ENCODE measurements around the gene CHMP4B.

Gene CHMP4B, protein sequence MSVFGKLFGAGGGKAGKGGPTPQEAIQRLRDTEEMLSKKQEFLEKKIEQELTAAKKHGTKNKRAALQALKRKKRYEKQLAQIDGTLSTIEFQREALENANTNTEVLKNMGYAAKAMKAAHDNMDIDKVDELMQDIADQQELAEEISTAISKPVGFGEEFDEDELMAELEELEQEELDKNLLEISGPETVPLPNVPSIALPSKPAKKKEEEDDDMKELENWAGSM

DNA sequence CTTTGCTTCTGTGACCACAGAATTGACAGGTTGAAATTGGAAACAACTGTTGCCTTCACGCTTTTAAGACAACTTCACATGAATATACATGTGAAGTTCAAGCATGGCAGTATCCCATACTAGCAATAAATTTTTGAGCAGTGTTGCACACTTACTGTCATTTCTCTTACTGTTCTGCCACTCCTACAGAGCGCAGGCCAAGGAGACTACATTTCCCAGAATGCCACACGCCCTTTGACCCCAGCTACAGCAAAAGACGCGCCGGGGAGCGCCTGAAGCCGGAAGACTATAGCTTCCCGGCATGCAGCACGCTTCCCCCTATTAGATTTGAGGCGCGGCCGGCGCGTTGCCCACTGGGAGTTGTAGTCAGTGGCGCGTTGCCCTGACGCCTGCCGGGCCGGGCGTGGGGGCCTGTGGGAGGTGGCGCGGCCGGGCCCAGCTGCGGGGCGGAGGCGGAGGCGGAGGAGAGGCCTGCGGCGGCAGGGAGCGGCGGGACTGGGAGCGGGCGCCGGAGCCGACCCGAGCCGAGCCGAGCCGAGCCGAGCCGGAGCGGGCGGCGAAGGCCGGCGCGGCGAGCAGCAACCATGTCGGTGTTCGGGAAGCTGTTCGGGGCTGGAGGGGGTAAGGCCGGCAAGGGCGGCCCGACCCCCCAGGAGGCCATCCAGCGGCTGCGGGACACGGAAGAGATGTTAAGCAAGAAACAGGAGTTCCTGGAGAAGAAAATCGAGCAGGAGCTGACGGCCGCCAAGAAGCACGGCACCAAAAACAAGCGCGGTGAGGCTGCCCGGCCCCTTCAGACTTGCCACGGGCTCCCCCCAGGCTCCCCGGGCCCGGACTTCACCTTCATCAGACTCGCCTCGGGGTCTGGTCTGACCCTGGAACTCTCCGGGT lies at the start of gene CHMP4B:
TSS of gene CHMP4B (plus strand) at position 464 of the 891 bp plus-strand sequence. CDS start at position 585, 121 bp downstream.
- Histone ChIP-seq H3K9me3 (ENCODE audit: control insufficient read depth, low read length) (no peaks in the 10 kb centered on the region), H3K9ac (ENCODE audit: low read length) (peak within 1 kb of the TSS; percentile 93), H3K4me1 (ENCODE audit: control insufficient read depth, insufficient read depth, low read length) (peaks cover 27% of the 10 kb centered on the region), H3K27me3 (replicated peaks; ENCODE audit: control insufficient read depth, insufficient read depth, low read length) (no peaks in the 10 kb centered on the region), H3K4me3 (ENCODE audit: low read length) (peak within 1 kb of the TSS; percentile 94), H3K36me3 (ENCODE audit: control insufficient read depth, insufficient read depth, low read length, severe bottlenecking) (peaks cover 6% of the 10 kb centered on the region)
- peak; percentile 99 for DNase-seq (ENCODE audit: low read depth)

DNA sequence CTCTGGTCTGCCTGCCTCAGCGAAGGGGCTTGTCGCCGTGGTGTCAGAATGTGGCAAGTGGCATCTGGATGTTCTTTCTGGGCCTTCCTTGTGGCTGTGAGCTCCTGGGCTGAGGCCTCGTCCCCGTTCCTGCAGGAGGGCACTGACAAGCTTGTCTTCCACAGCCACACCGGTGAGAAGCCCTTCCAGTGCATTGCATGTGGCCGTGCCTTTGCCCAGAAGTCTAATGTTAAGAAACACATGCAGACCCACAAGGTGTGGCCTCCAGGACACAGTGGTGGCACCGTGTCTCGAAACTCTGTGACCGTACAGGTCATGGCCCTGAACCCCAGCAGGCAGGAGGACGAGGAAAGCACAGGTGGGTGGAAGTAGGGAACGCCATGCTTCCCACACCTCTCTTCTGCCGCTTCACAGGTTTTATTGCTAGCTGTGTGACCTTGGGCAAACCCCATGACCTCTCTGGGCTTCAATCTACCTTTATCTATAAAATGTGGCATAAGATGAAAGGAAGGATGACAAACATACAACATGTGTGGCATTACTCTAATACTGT lies 49.4 kb upstream of the CHMP4B start:
- DNase-seq (ENCODE audit: low read depth), result no peak
- H3K27me3 ChIP-seq (replicated peaks; ENCODE audit: control insufficient read depth, insufficient read depth, low read length), result no peaks in the 10 kb centered on the region

DNA sequence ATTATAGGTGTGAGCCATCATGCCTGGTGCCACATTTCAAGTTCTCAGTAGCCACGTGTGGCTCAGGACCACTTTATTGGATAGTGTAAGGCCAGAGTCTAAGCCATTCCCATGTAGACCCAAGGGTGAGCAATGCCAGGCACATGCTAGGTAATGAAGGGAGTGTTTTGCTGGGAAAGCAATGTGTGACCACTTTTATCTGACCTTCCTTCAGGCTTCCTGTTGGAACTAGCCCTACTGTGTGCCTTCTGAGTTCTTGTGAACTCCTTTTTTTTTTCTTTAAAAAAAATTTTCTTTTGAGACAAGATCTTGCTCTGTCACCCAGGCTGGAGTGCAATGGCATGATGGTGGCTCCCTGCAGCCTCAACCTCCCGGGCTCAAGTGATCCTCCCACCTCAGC lies 46.0 kb upstream of the CHMP4B start:
- H3K9me3 ChIP-seq (ENCODE audit: control insufficient read depth, low read length), result no peaks in the 10 kb centered on the region
- H3K4me1 ChIP-seq (ENCODE audit: control insufficient read depth, insufficient read depth, low read length), result no peaks in the 10 kb centered on the region
- no peak overlapping the region for H3K9ac ChIP-seq (ENCODE audit: low read length)
- no peak for DNase-seq (ENCODE audit: low read depth)
- no peaks in the 10 kb centered on the region for H3K27me3 ChIP-seq (replicated peaks; ENCODE audit: control insufficient read depth, insufficient read depth, low read length)
- no peak overlapping the region for H3K4me3 ChIP-seq (ENCODE audit: low read length)
- peaks cover 29% of the 10 kb centered on the region for H3K36me3 ChIP-seq (ENCODE audit: control insufficient read depth, insufficient read depth, low read length, severe bottlenecking)

More for the DNA sequence above, 49.4 kb upstream of the CHMP4B start:
- Histone ChIP-seq H3K9me3 (ENCODE audit: control insufficient read depth, low read length) (peaks cover 9% of the 10 kb centered on the region), H3K4me3 (ENCODE audit: low read length) (no peak overlapping the region), H3K36me3 (ENCODE audit: control insufficient read depth, insufficient read depth, low read length, severe bottlenecking) (peaks cover 35% of the 10 kb centered on the region), H3K9ac (ENCODE audit: low read length) (no peak overlapping the region), H3K4me1 (ENCODE audit: control insufficient read depth, insufficient read depth, low read length) (no peaks in the 10 kb centered on the region)

DNA sequence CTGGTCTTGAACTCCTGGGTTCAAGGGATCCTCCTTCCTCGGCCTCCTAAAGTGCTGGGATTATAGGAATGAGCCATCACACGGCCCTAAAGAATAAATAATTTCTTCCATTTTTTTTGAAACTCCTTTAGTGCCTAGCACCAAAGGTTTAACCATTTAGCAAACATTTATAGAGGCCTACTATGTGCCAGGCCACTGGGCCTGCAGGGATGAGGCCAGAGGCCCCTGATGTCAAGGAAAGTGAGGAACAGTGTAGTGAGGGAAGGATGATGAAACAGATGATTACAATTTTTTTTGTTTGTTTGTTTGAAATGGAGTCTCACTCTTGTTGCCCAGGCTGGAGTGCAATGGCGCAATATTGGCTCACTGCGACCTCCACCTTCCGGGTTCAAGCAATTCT lies 45.6 kb upstream of the CHMP4B start:
- H3K36me3 ChIP-seq (ENCODE audit: control insufficient read depth, insufficient read depth, low read length, severe bottlenecking), result peaks cover 29% of the 10 kb centered on the region
- H3K9me3 ChIP-seq (ENCODE audit: control insufficient read depth, low read length), result no peaks in the 10 kb centered on the region
- no peak for DNase-seq (ENCODE audit: low read depth)
- no peak overlapping the region for H3K9ac ChIP-seq (ENCODE audit: low read length)
- H3K27me3 ChIP-seq (replicated peaks; ENCODE audit: control insufficient read depth, insufficient read depth, low read length), result no peaks in the 10 kb centered on the region
- no peaks in the 10 kb centered on the region for H3K4me1 ChIP-seq (ENCODE audit: control insufficient read depth, insufficient read depth, low read length)
- H3K4me3 ChIP-seq (ENCODE audit: low read length), result no peak overlapping the region

DNA sequence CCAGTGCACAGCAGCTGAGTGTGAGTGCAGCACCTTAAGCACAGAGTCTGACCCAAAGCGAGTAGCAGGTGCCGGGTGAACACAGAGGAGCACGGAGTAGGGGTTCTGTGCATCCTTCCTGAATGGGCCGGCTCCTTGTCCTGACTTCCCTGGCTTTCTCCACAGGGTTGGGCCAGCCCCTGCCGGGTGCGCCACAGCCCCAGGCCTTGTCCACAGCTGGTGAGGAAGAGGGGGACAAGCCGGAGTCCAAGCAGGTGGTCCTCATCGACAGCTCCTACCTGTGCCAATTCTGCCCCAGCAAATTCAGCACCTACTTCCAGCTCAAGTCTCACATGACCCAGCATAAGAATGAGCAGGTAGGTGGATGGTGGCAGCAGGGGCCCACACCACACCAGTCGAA lies 44.5 kb upstream of the CHMP4B start:
- H3K4me1 ChIP-seq (ENCODE audit: control insufficient read depth, insufficient read depth, low read length), result no peaks in the 10 kb centered on the region
- no peak overlapping the region for H3K4me3 ChIP-seq (ENCODE audit: low read length)
- DNase-seq (ENCODE audit: low read depth), result no peak
- H3K36me3 ChIP-seq (ENCODE audit: control insufficient read depth, insufficient read depth, low read length, severe bottlenecking), result peaks cover 25% of the 10 kb centered on the region
- H3K9me3 ChIP-seq (ENCODE audit: control insufficient read depth, low read length), result no peaks in the 10 kb centered on the region
- H3K9ac ChIP-seq (ENCODE audit: low read length), result no peak overlapping the region
- no peaks in the 10 kb centered on the region for H3K27me3 ChIP-seq (replicated peaks; ENCODE audit: control insufficient read depth, insufficient read depth, low read length)

DNA sequence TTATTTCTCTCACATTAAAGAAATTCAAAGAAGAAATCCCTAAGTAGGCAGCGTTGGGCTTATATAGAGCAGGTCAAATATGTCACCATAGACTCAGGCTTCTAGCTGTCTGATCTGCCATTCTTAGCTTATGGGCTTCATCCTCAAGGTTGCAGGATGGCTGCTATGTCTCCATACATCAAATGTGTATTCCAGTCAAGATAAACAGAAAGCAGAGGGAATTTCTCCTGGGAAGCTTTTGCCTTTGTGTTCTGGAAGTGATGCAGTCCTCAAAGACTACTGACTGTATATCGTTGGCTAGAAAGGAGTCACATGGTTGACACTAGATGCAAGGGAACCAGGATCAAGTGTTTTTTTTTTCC lies 43.4 kb upstream of the CHMP4B start:
- Histone ChIP-seq H3K4me1 (ENCODE audit: control insufficient read depth, insufficient read depth, low read length) (no peaks in the 10 kb centered on the region), H3K4me3 (ENCODE audit: low read length) (no peak overlapping the region), H3K9ac (ENCODE audit: low read length) (no peak overlapping the region), H3K9me3 (ENCODE audit: control insufficient read depth, low read length) (no peaks in the 10 kb centered on the region), H3K36me3 (ENCODE audit: control insufficient read depth, insufficient read depth, low read length, severe bottlenecking) (peaks cover 21% of the 10 kb centered on the region), H3K27me3 (replicated peaks; ENCODE audit: control insufficient read depth, insufficient read depth, low read length) (no peaks in the 10 kb centered on the region)
- DNase-seq (ENCODE audit: low read depth), result no peak

DNA sequence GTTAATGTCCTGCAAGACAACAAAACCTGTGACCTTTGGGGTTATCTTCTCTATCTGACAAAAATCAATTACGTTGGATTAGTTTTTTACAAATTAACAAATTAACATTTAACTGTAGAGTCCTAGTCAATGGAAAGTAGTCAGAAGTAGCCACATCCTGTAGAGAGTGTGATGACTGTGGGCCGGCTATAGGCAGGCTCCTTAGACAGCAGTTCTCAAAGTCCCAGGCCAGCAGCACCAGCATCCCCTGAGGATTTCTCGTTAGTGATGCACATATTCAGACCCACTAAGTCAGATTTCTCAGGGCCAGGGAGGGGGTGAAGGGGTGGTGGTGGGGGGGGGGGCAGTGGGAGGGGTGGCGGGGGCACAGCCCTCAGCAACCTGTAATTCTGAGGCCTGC lies 42.1 kb upstream of the CHMP4B start:
- no peaks in the 10 kb centered on the region for H3K27me3 ChIP-seq (replicated peaks; ENCODE audit: control insufficient read depth, insufficient read depth, low read length)
- H3K9ac ChIP-seq (ENCODE audit: low read length), result no peak overlapping the region
- no peaks in the 10 kb centered on the region for H3K4me1 ChIP-seq (ENCODE audit: control insufficient read depth, insufficient read depth, low read length)
- H3K9me3 ChIP-seq (ENCODE audit: control insufficient read depth, low read length), result no peaks in the 10 kb centered on the region
- DNase-seq (ENCODE audit: low read depth), result no peak
- no peak overlapping the region for H3K4me3 ChIP-seq (ENCODE audit: low read length)
- peaks cover 26% of the 10 kb centered on the region for H3K36me3 ChIP-seq (ENCODE audit: control insufficient read depth, insufficient read depth, low read length, severe bottlenecking)

DNA sequence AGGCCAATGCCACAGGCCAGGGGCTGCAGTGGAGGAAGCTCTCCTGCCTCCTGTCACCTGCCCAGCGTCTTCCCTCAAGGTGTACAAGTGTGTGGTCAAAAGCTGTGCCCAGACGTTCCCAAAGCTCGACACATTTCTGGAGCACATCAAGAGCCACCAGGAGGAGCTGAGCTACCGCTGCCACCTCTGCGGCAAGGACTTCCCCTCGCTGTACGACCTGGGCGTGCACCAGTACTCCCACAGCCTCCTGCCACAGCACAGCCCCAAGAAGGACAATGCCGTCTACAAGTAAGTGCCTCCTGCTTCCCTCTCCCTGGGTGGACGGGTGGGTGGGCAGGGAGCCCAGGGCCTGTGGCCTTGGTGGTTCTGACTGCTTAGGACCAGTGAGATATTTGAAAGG lies 41.1 kb upstream of the CHMP4B start:
- Histone ChIP-seq H3K4me3 (ENCODE audit: low read length) (no peak overlapping the region), H3K36me3 (ENCODE audit: control insufficient read depth, insufficient read depth, low read length, severe bottlenecking) (peaks cover 22% of the 10 kb centered on the region), H3K9me3 (ENCODE audit: control insufficient read depth, low read length) (no peaks in the 10 kb centered on the region), H3K27me3 (replicated peaks; ENCODE audit: control insufficient read depth, insufficient read depth, low read length) (no peaks in the 10 kb centered on the region), H3K4me1 (ENCODE audit: control insufficient read depth, insufficient read depth, low read length) (no peaks in the 10 kb centered on the region), H3K9ac (ENCODE audit: low read length) (no peak overlapping the region)
- no peak for DNase-seq (ENCODE audit: low read depth)

DNA sequence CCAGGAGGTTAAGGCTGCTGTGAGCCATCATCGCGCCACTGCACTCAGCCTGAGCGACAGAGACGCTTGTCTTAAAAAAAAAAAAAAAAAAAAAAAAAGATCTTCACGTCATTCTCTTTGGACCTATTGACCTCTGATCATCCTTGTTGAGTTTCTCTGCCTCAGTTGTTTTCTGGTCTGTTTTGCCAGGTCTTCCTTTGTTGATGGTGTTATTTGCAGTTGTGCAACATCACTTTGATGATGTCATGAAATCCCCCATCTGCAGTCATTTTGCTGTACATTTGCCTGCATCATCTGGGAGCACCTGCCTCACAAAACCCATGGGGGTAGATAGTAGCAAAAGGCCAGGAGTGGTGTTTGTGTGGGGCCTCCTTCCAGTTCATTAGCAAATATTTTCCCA lies 39.2 kb upstream of the CHMP4B start:
- Histone ChIP-seq H3K9me3 (ENCODE audit: control insufficient read depth, low read length) (no peaks in the 10 kb centered on the region), H3K27me3 (replicated peaks; ENCODE audit: control insufficient read depth, insufficient read depth, low read length) (no peaks in the 10 kb centered on the region), H3K4me1 (ENCODE audit: control insufficient read depth, insufficient read depth, low read length) (no peaks in the 10 kb centered on the region), H3K4me3 (ENCODE audit: low read length) (no peak overlapping the region), H3K36me3 (ENCODE audit: control insufficient read depth, insufficient read depth, low read length, severe bottlenecking) (peaks cover 18% of the 10 kb centered on the region), H3K9ac (ENCODE audit: low read length) (no peak overlapping the region)
- no peak for DNase-seq (ENCODE audit: low read depth)

DNA sequence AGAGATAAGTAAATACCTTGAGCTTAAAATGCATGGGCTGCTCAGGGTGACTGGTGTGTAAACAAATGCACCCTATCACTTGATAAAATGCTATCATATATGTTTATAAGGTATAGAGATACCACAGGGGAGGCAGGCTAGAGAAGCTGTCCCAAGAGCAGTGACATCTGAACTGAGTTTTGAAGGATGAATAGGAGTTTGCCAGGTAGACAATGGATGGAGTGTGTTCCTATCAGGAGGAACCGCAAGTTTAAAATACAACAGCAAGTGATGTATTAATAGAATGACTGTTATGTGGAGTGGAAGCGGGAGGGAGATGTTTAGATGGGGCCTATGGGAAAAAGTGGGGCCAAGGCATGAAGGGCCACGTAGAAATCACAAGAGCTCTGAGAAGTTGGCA lies 38.7 kb upstream of the CHMP4B start:
- Histone ChIP-seq H3K4me3 (ENCODE audit: low read length) (no peak overlapping the region), H3K36me3 (ENCODE audit: control insufficient read depth, insufficient read depth, low read length, severe bottlenecking) (peaks cover 14% of the 10 kb centered on the region), H3K4me1 (ENCODE audit: control insufficient read depth, insufficient read depth, low read length) (no peaks in the 10 kb centered on the region), H3K9me3 (ENCODE audit: control insufficient read depth, low read length) (no peaks in the 10 kb centered on the region), H3K27me3 (replicated peaks; ENCODE audit: control insufficient read depth, insufficient read depth, low read length) (no peaks in the 10 kb centered on the region), H3K9ac (ENCODE audit: low read length) (no peak overlapping the region)
- no peak for DNase-seq (ENCODE audit: low read depth)

DNA sequence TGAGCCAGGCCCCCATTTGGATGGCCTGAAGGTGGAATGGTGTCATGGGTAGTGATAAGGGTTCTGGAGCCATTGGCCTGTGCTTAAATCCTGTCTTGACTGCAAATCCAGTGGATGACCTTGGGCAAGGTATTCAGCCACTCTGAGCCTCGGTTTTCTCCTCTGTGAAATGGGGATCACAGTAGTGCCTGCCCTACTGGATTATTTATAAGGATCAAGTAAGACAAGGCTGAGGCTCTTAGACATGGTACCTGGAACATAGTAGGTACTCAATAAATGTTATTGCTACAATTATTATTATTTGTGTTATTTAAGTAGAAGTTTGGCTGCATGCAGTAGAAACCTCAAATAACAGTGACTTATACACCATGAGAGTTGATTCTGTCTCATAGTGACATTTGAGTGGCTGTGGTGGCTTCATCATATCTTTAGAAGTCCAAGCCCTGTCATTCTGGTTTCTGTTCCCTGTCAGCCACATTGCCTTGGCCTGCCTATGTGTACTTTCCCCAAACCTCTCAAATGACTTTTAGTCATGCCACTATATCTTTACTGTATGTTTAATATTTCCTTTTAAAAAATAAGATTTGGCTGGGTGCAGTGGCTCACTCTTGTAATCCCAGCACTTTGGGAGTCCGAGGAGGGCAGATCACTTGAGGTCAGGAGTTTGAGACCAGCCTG lies 37.6 kb upstream of the CHMP4B start:
- H3K4me3 ChIP-seq (ENCODE audit: low read length), result no peak overlapping the region
- no peaks in the 10 kb centered on the region for H3K27me3 ChIP-seq (replicated peaks; ENCODE audit: control insufficient read depth, insufficient read depth, low read length)
- no peaks in the 10 kb centered on the region for H3K9me3 ChIP-seq (ENCODE audit: control insufficient read depth, low read length)
- no peak for DNase-seq (ENCODE audit: low read depth)
- H3K9ac ChIP-seq (ENCODE audit: low read length), result no peak overlapping the region
- no peaks in the 10 kb centered on the region for H3K4me1 ChIP-seq (ENCODE audit: control insufficient read depth, insufficient read depth, low read length)
- H3K36me3 ChIP-seq (ENCODE audit: control insufficient read depth, insufficient read depth, low read length, severe bottlenecking), result peaks cover 9% of the 10 kb centered on the region

Data from adipocyte (in vitro differentiated cells).